IPS DF 19.7 (cell line): ENCODE results near the gene CDHR5.
"Not testable (repeated sequence)": the region's sequence is repeated elsewhere in the genome, so short reads cannot be mapped to it uniquely, and the experiment has no call there.

Source experiments
- DNase-seq: peaks from one replicate; pipeline ENCODE4 v3.0.0-alpha.2; 2013; ENCODE audit warnings: low read depth, low spot score

The CDHR5 gene

DNA sequence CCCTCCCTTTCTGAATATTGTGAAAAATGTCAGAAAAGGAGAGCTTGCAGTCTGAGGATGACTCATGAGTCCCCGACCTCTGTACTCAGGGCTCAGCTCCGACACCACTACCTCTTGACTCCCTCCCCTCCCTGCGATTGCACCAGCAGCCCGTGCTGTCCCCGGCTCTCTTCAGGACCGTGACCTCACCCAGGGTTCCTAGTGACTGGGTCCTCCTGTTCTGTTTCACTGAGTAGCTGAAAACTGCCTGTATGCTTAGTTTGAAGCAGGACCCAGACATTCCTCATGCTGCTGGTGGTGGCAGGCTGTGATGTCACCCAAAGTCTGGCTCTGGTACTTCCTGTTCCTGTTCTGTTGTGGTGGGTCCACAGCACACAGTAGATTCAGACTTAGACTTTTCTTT, 36.8 kb downstream of the CDHR5 start:
- no peak for DNase-seq

DNA sequence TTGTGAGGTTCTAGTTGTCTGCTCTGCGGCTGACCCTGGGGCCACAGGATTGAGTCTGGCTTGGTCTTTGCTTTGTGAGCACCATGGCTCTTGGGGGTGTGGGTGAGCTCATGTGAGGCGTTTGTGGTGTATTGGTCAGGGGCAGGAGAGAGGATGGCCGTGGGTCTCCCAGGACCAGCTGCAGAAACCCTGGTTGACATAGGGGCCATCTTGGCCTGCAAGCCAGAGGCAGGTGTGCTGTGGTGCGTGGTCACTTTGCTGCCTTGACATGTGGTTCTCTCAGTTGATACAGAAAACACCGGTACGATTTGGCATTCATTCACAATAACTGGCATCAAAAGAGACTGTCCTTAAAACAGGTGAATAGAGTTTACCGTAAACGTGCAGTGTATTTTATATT, 37.2 kb downstream of the CDHR5 start:
- DNase-seq, result no peak

DNA sequence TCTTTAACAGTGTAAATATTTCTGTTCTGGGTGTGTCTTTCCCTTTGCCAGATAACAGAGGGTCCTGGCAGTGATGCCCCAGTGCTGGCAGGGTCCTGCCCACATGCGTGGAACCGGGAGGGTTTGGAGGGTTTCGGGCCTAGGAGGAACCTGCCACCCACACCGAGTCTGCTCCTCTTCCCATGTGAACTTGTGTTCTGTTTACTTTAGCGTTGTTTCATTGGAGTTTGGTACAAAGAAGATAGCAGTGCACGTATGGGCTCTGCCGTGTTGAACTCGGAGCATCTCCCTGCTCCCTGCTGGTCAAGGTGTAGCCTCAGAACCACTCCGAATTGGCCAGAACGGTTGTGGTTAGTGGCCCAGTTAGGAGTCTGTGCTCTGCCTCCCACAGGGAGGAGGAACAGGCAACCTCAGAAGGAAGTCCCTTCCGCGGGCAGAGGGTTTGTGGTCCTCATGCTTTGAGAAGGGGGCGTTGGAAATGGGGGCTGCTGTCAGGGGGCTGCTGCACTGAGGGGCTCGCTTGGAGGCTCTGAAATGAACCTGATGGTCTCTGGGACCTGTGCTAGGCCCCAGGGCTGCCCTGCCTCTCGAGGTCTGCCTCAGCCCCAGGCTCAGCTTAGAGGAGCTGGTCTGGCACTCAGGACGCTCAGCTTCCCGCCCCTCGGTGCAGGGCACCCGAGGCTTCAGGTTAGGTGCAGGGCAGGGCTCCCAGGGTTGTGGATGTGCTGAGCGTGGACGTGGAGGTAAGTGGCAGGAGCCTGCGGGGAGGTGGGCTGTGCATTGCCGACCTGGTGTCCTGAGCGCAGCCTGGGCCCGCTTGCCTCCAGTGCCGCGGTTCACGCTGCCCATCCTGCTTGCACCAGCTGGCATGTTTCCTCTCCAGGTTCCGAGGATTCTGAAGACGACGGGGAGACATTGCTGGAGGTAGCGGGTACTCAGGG, 38.1 kb downstream of the CDHR5 start:
- no peak for DNase-seq

DNA sequence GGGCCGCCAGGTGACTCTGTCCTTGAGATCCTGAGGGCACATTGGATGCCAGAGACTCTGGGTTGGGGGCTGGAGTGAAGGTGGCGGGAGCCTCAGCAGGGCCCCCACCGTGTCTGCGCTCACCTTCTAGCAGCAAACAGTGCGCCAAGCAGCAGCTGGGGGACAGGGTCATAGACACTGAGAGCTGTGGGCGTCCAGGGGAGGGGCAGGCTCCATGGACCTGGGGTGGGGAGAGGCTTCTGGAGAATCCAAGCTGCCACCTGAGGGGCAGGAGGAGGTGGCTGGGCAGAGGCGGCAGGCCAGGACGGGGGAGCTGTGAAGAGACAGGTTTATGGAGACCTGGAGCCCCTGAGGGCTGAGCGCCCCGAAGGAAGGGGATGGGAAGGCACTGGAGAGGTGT, 40.5 kb downstream of the CDHR5 start:
- no peak for DNase-seq

DNA sequence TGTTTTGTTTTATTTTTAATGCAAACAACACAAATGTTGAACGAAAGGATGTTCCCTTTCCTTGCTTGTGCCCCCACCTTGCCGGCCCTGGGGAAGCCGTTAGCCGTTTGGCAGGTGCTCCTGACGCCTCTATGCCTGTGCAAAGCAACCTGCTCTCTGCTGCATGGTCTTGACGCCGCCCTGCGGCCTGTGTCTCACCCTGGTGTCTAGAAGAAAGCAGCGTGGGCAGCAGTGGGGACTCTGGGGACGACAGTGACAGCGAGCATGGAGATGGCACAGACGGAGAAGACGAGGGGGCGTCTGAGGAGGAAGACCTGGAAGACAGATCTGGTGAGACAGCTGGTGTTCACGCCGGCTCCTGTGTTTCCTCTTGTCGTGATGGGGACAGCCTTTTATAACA, 43.0 kb downstream of the CDHR5 start:
- DNase-seq, result no peak

DNA sequence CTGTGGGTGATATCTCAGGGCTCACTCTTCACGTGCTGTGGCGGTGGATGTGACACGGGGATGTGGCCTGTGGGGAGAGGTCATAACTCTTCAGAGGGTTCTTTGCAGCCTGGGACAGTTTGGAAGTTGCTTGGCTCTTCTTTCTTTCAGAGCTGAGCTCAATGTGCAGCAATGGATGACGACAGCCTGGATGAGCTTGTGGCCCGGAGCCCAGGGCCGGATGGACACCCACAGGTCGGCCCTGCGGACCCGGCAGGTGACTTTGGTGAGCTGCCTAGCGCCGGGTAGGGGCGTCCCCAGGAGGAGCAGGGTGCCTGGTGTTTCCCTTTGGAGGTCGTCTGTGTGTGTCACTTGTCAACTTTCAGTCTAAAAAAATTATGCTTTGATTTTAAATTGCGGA, 43.4 kb downstream of the CDHR5 start:
- no peak for DNase-seq

DNA sequence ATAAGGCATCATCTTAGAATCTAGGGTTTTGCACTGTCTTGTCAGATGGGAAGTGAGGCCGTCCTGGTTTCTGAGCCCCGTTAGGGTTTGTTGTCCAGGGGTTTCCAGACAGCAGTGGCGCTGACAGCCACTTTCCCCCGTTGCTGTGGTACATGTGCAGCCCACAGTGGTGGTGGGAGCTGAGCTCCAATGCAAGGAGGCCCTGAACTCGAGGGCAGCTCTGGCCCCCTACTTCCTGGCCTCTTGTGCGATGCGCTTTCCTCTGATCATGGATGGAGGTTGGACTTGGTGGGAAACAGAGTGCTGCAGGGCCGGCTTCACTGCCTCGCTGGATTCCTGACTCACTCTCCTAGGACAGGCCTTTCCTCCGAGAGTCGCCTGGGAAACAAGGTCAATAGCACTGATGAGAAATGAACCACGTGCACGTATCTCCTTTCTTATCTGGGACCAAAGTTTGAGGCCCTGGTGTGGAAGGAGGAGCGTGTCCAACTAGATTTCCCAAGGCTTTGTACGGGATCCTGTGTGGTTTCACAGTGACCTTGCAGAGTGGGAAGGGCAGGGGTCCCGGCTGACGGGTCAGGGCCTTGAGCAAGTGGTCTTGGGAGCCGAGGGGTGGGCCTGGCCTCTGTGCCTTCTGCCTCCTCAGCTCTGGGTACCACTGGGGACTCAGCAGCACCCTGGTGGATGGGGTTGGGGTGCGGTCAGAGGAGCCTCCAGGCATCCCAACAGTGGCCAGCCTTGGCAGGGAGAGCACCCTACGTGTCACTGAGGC, 44.7 kb downstream of the CDHR5 start:
- DNase-seq, result no peak

DNA sequence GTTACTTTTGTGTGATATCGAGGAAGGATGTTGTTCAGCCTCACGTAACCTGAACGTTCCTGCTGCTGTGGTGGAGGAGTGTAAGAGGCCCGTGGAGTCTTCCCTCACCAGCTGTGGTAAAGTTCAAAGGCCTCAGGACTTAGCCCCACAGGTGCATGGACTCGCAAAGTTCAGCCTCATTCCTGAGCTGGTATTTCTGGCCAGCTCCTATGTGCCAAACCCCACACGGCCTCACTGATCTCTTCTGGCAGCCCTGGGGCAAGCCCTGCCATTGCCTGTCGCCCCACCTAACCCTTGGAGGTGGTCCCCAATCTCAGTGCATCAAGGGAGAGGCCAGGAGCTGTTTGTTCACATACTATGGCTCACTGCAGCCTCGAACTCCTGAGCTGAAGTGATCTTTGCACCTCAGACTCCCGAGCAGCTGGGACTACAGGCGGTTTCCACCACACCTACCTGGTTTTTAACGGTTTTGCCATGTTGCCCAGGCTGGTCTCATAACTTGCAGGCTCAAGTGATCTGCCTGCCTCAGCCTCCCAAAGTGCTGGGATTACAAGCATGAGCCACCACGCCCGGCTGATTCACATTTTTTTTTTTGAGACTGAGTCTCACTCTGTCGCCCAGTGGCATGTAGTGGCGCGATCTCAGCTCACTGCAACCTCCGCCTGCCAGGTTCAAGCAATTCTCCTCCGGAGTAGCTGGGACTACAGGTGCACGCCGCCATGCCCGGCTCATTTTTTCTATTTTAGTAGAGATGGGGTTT, 46.3 kb downstream of the CDHR5 start:
- no peak for DNase-seq

DNA sequence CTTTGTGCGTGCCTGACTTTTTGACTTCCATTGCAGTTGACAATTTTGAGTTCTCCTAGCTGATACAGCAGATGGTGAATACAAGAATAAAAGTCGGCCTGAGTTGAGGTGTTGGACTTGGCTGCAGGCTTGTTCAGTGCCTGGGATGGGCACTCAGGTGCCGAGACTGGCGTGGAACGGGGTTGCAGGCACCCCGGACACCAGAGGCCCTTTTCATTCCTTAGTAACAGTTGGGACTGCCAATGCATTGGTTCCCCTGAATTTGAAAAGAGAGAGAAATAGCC, 47.2 kb downstream of the CDHR5 start:
- no peak for DNase-seq

DNA sequence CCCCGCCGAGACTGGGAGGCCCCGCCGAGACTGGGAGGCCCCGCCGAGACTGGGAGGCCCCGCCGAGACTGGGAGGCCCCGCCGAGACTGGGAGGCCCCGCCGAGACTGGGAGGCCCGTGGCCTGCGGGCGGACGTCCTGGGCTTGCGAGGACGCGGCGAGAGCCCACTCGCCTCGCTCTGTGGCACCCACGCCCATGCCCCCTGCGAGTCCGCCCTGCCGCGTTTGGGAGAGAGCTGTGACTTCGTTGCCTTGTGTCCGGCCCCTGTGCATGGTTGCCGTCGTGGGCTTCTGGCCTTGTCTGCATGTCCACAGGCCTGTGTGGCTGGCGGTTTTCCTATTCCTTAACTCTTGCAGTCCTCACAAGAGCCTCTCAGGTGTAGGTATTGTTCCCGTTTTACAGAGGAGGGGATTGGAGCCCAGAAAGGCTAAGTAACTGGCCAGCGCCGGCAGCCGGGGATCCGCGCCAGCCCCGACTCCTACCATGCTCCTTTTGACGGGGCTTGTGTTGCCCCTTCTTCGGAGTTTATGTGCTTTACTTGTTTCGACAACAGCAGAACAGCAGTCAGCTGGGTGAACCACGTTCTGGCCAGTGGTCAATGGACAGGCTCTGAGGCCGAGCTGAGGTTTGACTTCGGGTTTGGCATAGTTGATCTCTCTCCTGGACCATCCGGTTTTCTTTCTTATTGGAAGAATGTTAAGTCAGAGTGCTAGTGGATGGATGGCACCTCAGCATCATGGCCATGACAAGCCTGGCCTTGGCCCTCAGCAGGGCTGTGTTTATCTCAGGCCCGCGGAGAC, 47.7 kb downstream of the CDHR5 start:
- no peak for DNase-seq

DNA sequence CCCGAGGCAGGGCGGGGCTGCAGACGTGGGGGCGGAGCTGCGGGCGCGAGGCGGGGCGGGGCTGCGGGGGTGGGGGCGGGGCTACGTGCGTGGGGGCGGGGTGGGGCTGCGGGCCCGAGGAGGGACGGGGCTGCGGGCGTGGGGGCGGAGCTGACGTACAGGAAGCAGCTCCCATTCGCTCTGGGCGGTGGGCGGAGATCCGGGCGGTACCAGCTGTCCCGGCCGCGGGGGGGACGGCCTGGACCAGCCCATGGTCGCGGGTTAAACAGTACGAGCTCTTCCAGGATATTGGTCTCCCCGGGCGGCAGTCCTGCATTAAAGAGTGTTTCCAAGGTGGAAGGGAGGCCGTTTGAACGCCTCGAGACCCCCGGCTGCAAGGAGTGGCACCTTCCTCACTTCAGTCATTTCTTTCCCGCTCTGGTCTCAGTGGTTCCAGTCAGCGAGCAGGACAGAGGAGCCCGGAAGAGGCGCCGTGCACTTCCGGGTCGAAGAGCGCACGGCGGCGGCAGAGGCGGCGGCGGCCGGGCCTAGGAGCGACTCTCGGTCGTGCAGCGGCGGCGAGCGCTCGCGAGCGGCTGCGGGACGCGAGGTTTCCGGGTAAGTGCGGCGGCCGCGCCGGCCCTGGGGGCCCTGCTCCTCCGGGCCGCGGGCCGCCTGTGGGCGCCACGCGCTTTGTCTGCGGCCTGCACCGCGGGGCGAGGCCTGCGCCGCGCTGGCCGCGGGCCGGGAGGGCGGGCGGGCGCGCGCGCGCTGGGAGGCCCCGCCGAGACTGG, 48.6 kb downstream of the CDHR5 start, which contains the start of gene PHRF1:
TSS of gene PHRF1 (plus strand) at position 475 of the 773 bp plus-strand sequence. CDS start 5,043 bp downstream, outside the sequence.
- no peak for DNase-seq

DNA sequence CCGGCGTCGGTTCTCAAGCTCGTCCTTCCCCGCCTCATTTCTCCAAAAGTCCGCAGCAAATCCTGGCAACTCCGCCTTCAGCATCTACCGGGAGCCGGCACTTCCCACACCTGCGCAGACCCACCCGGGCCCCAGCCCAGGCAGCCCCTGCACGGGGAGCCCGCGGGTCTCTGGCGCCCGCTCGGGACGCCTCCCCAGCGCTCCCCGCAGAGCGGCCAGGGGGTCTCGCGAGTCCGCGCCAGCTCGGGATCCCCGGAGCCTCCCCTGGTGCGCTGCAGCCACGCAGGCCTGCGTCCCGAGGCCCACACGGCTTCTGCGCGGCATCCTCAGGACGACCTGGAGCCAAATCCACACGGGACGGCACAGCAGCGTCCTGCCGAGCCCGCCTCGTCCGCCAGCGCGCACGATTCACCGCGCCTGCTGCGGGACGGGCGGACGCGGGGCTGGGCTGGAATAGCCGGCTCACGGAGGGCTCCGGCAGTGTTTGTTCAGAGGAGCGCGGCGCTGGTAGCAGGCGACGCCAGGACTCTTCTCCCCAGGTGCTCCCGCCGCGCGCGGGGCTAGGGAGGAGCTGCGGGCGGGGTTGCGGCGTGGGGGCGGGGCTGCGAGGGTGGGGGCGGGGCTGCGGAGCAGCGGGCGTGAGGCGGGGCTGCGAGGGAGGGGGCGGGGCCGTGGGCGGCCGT, 49.3 kb downstream of the CDHR5 start:
- DNase-seq, result no peak

DNA sequence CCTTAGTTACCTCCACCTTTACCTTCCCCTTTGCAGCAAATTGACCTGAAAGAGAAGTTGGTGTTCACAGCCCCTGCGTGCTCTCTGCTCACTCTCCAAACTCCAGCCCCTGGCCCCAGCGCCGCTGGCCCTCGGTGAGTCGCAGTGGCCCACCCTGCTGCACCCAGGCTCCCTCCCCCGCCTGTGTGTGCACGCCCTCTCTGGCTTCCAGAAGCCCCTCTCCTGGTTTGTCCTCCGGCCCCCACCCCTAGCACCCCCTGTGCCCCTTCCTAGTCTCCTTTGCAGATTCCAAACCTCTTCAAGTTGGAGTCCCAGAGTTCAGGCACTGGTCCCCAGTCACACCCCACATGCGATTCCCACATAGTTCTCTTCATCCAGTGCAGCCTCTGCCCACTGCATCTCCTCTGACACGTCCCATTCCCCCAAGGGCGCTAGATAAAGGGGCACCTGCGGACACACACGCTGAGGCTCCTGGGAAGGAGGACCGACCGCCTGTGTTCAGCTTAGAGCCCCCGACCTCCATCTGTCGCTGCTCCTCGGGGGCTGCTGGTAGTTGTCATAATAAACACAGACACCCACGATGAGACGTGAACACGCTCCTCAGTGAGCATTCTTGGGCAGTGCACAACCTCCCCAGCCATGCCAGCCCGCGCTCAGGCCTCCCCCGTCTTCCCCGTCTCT, 50.0 kb downstream of the CDHR5 start:
- DNase-seq, result no peak

DNA sequence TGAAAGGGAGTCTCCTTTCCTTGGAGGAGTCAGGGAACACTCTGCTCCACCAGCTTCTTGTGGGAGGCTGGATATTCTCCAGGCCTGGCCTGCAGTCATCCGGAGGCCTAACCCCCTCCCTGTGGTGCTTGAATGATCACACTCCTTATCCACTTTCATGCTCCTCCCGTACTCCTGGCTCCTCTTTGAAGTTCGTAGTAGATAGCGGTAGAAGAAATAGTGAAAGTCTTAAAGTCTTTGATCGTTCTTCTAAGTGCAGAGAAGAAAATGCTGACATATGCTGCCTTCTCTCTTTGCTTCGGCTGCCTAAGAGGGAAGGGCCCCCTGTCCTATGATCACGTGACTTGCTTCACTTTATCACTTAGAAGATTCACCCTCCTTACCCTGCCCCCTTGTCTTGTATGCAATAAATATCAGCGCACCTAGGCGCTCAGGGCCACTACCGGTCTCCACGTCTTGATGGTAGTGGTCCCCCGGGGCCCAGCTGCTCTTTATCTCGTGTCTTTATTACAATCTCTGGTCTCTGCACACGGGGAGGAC, 50.7 kb downstream of the CDHR5 start:
- not testable (repeated sequence) for DNase-seq

DNA sequence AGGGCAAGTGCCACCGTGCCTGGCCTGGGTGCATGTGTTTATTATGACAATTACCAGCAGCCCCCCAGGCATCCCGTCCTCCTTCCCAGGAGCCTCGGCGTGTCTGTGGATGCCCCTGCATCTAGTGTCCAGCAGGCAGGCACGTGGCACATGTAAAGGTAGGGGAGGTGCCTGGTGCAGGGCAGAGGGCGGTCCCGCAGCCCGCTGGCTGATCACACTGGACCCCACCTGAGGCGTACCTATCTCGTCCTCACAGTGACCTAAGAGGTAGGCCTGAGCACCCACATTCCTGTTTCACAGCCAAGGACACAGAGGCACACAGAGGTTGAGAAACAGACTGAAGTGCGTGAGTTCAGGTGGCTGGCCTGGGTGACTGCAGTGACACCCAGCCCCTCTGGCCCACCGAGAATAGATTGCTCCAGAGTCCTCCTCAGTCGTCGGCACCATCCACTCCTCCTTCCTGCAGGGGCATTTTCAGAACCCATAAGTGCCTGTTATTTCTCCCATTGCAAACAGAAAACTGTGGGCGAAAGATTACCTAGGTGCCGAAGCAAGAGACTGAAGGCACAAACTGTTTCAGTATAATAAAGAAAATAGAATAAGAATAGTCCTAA, 51.5 kb downstream of the CDHR5 start:
- no peak for DNase-seq

DNA sequence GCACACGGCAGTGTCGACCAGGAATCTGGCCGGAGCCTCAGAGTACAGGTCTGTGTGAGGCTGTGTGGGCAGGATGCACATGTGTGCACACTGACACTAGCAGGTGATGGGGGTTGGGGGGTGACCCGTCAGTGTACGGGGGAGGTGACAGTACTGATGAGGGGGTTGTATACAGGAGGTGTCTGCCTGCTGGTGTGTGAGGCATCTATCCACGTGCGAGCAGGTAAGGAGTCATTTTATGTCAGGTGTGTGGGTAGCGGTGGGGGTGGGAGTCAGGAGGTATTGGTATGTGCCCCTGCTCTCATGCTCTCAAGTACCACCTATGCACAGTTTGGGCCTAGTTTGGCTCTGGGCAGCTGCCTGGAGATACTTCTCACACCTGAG, 53.0 kb downstream of the CDHR5 start:
- DNase-seq, result no peak

DNA sequence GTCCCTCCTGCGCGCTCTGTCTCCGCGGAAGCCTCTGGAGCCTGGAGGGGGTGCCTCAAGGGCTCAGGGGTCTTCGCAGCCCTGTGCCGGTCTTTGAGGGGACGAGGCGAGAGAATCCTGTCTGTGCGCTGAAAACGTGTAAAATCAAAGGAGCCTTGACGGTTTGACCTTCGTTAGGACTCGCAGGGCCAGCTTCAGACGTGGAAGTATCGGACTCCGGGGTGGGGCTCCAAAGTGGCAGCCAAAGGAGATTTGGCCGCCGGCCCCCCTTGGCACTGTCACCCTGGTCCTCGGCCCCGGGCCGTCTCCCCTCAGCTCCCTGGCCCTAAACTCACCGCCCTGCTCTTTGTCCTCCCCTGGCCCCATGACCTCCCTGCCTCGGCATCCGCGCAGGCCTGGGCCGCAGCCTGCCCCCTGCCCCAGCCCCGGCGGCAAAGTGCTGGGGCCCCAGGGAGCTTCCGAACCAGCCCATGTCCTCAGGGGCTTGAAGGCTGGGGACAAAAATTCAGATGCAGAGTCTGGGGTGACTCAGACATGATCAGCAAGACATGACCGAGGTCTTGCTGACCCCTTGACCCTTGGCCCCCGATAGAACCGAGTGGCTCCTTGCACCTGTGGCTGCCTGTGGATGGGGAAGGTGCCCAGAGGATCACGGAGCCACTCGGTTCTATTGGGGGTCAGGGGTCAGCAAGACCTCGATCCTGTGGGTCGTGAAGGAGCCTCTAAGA, 55.4 kb downstream of the CDHR5 start:
- no peak for DNase-seq
